ENCODE data around the gene ZNF629.
A peak's percentile ranks its signal among the peaks of the same experiment; 100 is the strongest.

ZNF629 gene

GRCh38 chr16:30764086-30764485 lies 22.9 kb downstream of the ZNF629 start:
- Mint-ChIP-seq H3K9me3 (no peaks in the 10 kb centered on the region), H3K4me1 (peaks cover 63% of the 10 kb centered on the region), H3K27me3 (no peaks in the 10 kb centered on the region), H3K36me3 (peaks cover 69% of the 10 kb centered on the region), H3K27ac (no peak overlapping the region), H3K4me3 (no peak overlapping the region)
- no peak for ATAC-seq

- no peaks in the 10 kb centered on the region for H3K9me3 Mint-ChIP-seq
- peaks cover 68% of the 10 kb centered on the region for H3K36me3 Mint-ChIP-seq
- no peaks in the 10 kb centered on the region for H3K27me3 Mint-ChIP-seq
- peak overlapping the region; percentile 87 for H3K4me3 Mint-ChIP-seq
- peak overlapping the region; percentile 83 for H3K27ac Mint-ChIP-seq
- peaks cover 63% of the 10 kb centered on the region for H3K4me1 Mint-ChIP-seq
- ATAC-seq, result no peak
These were observed 23.8 kb downstream of the ZNF629 start for GRCh38 chr16:30762991-30763725.

GRCh38 chr16:30761928-30762902 lies 24.8 kb downstream of the ZNF629 start, which contains the start of the genes CFAP119 and RNF40:
Gene CFAP119 (minus strand): TSS chr16:30762062. CDS start chr16:30761748, 314 bp downstream.
Gene RNF40 (plus strand): TSS chr16:30762322. CDS start chr16:30762546, 224 bp downstream.
- peak within 1 kb of the TSS; percentile 83 for H3K27ac Mint-ChIP-seq
- no peaks in the 10 kb centered on the region for H3K27me3 Mint-ChIP-seq
- H3K4me1 Mint-ChIP-seq, result peaks cover 53% of the 10 kb centered on the region
- H3K4me3 Mint-ChIP-seq, result peak within 1 kb of the TSS; percentile 87
- no peaks in the 10 kb centered on the region for H3K9me3 Mint-ChIP-seq
- H3K36me3 Mint-ChIP-seq, result peaks cover 59% of the 10 kb centered on the region
- peak; percentile 98 for ATAC-seq

GRCh38 chr16:30761427-30761927 lies 25.5 kb downstream of the ZNF629 start:
- peak; percentile 60 for ATAC-seq
- H3K4me3 Mint-ChIP-seq, result peak overlapping the region; percentile 87
- H3K36me3 Mint-ChIP-seq, result peaks cover 55% of the 10 kb centered on the region
- H3K27me3 Mint-ChIP-seq, result no peaks in the 10 kb centered on the region
- H3K27ac Mint-ChIP-seq, result peak overlapping the region; percentile 83
- H3K4me1 Mint-ChIP-seq, result peaks cover 46% of the 10 kb centered on the region
- no peaks in the 10 kb centered on the region for H3K9me3 Mint-ChIP-seq

- H3K36me3 Mint-ChIP-seq, result peaks cover 55% of the 10 kb centered on the region
- H3K4me3 Mint-ChIP-seq, result peak overlapping the region; percentile 87
These were observed 26.2 kb downstream of the ZNF629 start for GRCh38 chr16:30760577-30761426.

GRCh38 chr16:30760001-30760559 lies 26.9 kb downstream of the ZNF629 start:
- H3K4me1 Mint-ChIP-seq, result peaks cover 44% of the 10 kb centered on the region
- H3K36me3 Mint-ChIP-seq, result peaks cover 55% of the 10 kb centered on the region
- no peak for ATAC-seq
- H3K27ac Mint-ChIP-seq, result peak overlapping the region; percentile 83
- H3K9me3 Mint-ChIP-seq, result no peaks in the 10 kb centered on the region
- H3K27me3 Mint-ChIP-seq, result no peaks in the 10 kb centered on the region
- peak overlapping the region; percentile 8 for H3K4me3 Mint-ChIP-seq

More at GRCh38 chr16:30760577-30761426, 26.2 kb downstream of the ZNF629 start:
- Mint-ChIP-seq H3K27me3 (no peaks in the 10 kb centered on the region), H3K9me3 (no peaks in the 10 kb centered on the region), H3K27ac (peak overlapping the region; percentile 83), H3K4me1 (peaks cover 44% of the 10 kb centered on the region)
- ATAC-seq, result no peak

GRCh38 chr16:30758988-30759491 lies 28.0 kb downstream of the ZNF629 start:
- H3K4me3 Mint-ChIP-seq, result peak overlapping the region; percentile 41
- ATAC-seq, result no peak
- H3K36me3 Mint-ChIP-seq, result peaks cover 53% of the 10 kb centered on the region
- H3K4me1 Mint-ChIP-seq, result peaks cover 44% of the 10 kb centered on the region
- H3K9me3 Mint-ChIP-seq, result no peaks in the 10 kb centered on the region
- H3K27ac Mint-ChIP-seq, result peak overlapping the region; percentile 70
- H3K27me3 Mint-ChIP-seq, result no peaks in the 10 kb centered on the region

GRCh38 chr16:30757316-30757715 lies 29.7 kb downstream of the ZNF629 start:
- Mint-ChIP-seq H3K27ac (no peak overlapping the region), H3K4me3 (no peak overlapping the region), H3K27me3 (no peaks in the 10 kb centered on the region), H3K4me1 (peaks cover 32% of the 10 kb centered on the region), H3K36me3 (peaks cover 50% of the 10 kb centered on the region), H3K9me3 (no peaks in the 10 kb centered on the region)
- ATAC-seq, result no peak

- Mint-ChIP-seq H3K9me3 (no peaks in the 10 kb centered on the region), H3K27me3 (no peaks in the 10 kb centered on the region), H3K27ac (no peak overlapping the region), H3K4me3 (no peak overlapping the region), H3K36me3 (peaks cover 50% of the 10 kb centered on the region), H3K4me1 (peaks cover 31% of the 10 kb centered on the region)
- ATAC-seq, result no peak
These were observed 30.3 kb downstream of the ZNF629 start for GRCh38 chr16:30756781-30757100.

GRCh38 chr16:30755955-30756780 lies 30.8 kb downstream of the ZNF629 start:
- Mint-ChIP-seq H3K36me3 (peaks cover 56% of the 10 kb centered on the region), H3K4me1 (peaks cover 26% of the 10 kb centered on the region), H3K27ac (no peak overlapping the region), H3K4me3 (no peak overlapping the region), H3K9me3 (no peaks in the 10 kb centered on the region), H3K27me3 (no peaks in the 10 kb centered on the region)
- ATAC-seq, result no peak

- Mint-ChIP-seq H3K4me1 (peaks cover 23% of the 10 kb centered on the region), H3K9me3 (no peaks in the 10 kb centered on the region), H3K27ac (no peak overlapping the region), H3K4me3 (no peak overlapping the region), H3K27me3 (no peaks in the 10 kb centered on the region), H3K36me3 (peaks cover 67% of the 10 kb centered on the region)
- ATAC-seq, result no peak
These were observed 33.4 kb downstream of the ZNF629 start for GRCh38 chr16:30753596-30753995.

GRCh38 chr16:30750876-30751465 lies 36.0 kb downstream of the ZNF629 start:
- H3K36me3 Mint-ChIP-seq, result peaks cover 62% of the 10 kb centered on the region

GRCh38 chr16:30750201-30750600 lies 36.8 kb downstream of the ZNF629 start:
- Mint-ChIP-seq H3K4me3 (no peak overlapping the region), H3K9me3 (no peaks in the 10 kb centered on the region), H3K27ac (peak overlapping the region; percentile 90), H3K4me1 (peaks cover 38% of the 10 kb centered on the region), H3K36me3 (peaks cover 57% of the 10 kb centered on the region), H3K27me3 (no peaks in the 10 kb centered on the region)
- ATAC-seq, result no peak

More at GRCh38 chr16:30750876-30751465, 36.0 kb downstream of the ZNF629 start:
- Mint-ChIP-seq H3K4me3 (no peak overlapping the region), H3K27ac (no peak overlapping the region), H3K4me1 (peaks cover 38% of the 10 kb centered on the region), H3K9me3 (no peaks in the 10 kb centered on the region), H3K27me3 (no peaks in the 10 kb centered on the region)
- ATAC-seq, result no peak
